SK-N-SH treated with all-trans-retinoic acid at 6 μM for 48 hours (cell line): ENCODE measurements around the gene PIK3R6.

Source experiments
- ARNTL ChIP-seq: fragments of 450-650 bp; formaldehyde crosslinking; IDR thresholded peaks from 2 replicates; pipeline ENCODE4 v1.5.0; 2020; ENCODE audit warnings: low read depth, mild to moderate bottlenecking, moderate library complexity, borderline replicate concordance
- BACH2 ChIP-seq: fragments of 250-450 bp; sonication (Bioruptor Pico); IDR thresholded peaks from 2 replicates; pipeline ENCODE4 v1.9.0; 2021; ENCODE audit warnings: mild to moderate bottlenecking, borderline replicate concordance
- ESRRG ChIP-seq: fragments of 250-450 bp; sonication (Bioruptor Pico); IDR thresholded peaks from 2 replicates; pipeline ENCODE4 v1.6.1; 2021; ENCODE audit warnings: mild to moderate bottlenecking
- PATZ1 ChIP-seq: fragments of 250-450 bp; sonication (Bioruptor Pico); IDR thresholded peaks from 2 replicates; pipeline ENCODE4 v1.8.0; 2020; ENCODE audit warnings: mild to moderate bottlenecking, moderate library complexity, borderline replicate concordance
- ZFP30 ChIP-seq: fragments of 450-650 bp; formaldehyde crosslinking; IDR thresholded peaks from 2 replicates; pipeline ENCODE4 v1.5.0; 2022; ENCODE audit warnings: mild to moderate bottlenecking, moderate library complexity
- ZNF70 ChIP-seq: fragments of 450-650 bp; formaldehyde crosslinking; IDR thresholded peaks from 2 replicates; pipeline ENCODE4 v1.5.0; 2020; ENCODE audit warnings: mild to moderate bottlenecking, moderate library complexity

GRCh38 chr17:8896087-8896486 is 28.6 kb upstream of the PIK3R6 start:
- TF ChIP-seq ZNF70 (CRISPR knock-in tag) = no peak
- no peak for TF ChIP-seq ZFP30 (CRISPR knock-in tag)
- no peak for TF ChIP-seq ESRRG (CRISPR knock-in tag)
- no peak for TF ChIP-seq ARNTL (CRISPR knock-in tag)
- no peak for TF ChIP-seq BACH2
- TF ChIP-seq PATZ1 = no peak
